ENCODE results near the gene SLC25A21.

The SLC25A21 gene

DNA sequence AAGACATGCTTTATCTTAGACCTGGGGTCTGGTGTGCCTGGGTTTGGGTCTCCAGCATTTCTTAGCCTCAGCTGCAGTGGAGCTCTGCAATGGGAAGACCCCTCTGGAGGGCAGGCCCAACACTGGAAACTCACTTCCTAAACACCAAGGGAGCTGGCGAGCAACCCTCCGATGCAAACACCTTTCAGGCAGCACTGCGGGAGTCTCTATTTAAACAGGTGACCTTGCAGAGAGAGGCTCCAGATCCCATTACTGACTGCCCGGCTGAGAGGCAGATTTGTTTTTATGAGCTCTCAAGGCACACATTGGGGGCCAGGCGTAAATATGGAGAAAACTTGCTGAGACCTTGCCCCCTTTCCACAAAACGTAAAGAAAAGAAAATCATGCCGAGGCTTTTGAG lies 315.3 kb downstream of the SLC25A21 start:
- no peak for FAIRE-seq

DNA sequence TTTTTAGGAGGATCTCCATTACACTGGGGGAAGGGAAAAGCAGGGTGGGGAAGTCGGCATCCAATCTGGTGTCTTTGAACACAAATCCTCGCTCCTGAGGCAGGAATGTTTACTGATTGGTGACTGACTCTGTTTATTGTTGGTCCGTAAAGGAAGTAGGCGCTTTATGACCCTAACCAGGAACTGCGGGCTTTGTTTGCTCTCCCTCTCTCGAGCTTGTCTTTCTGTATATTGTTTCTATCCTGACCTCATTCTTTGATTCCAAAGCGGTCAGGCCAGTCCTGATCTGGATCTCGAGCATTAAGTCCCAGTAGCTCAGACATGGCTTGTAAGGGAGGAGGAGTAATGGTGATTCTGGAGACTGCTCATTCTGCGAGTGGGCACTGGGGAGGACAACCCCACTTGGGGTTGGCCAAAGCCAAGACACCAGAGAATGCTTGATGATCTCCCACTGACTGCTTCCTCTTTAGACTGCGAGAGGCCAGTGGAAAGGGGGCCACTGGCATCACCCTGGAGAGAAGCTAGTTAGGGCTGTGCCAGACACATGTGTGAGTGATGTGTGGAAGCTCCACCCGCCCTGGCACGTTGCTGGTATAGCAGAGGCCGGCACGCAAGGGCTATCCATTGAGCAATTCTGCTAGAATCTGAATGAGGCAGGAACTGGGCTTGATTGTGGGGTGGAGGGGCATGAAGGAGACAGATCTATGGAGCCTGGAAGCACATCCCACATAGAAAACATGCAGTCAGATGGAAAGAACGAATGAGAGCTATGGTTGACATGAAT lies 316.1 kb downstream of the SLC25A21 start:
- FAIRE-seq: no peak

DNA sequence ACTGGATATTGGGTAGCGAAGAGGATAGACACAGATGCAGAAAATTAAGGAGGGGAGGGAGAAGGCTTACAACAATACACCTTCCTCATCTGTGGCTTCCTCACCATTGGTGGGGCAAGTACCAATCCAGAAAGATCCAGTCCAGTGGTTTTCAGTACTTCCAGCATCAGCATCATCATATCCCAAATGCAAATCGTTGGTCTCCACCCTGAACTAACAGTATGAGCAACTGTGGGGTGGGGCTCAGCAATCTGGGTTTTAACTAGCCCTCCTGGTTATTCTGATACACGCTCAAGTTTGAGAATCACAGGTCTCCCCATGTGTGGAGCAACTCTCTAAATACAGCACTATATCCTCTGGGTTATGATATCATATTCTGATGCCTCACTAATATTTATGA lies 317.0 kb downstream of the SLC25A21 start:
- no peak for FAIRE-seq

DNA sequence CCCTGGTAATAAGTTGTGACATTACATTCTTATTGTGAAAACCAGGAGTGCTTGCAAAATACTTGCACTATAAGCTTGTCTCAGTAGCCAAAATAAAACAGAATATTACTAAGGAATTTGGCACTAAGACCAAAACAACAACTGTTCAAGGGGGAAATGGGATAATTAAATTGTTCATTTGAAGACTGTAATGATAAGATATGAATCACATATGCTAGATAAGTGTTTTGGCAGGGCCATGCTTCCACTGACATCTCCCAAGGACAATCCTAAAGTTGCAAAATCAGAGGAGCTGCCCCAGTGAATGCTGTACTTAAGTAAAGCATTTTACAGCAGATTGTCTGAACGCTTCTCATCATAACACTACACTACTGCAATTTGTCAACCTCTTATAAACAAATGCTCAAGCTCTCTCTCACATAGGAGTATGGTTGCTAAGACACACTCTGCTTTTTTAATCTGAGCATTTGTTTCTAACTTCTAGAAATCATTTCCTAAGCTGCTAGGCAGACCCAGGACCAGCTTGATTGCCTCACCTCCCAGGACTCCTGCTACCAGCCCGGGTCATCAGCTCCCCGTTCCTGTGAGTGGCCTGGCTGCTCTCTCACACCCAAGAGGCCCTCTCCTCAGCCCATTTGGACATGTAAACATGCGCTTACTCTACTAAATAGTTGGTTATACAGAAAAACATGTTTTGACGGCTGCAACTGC lies 319.3 kb downstream of the SLC25A21 start:
- no peak for FAIRE-seq

DNA sequence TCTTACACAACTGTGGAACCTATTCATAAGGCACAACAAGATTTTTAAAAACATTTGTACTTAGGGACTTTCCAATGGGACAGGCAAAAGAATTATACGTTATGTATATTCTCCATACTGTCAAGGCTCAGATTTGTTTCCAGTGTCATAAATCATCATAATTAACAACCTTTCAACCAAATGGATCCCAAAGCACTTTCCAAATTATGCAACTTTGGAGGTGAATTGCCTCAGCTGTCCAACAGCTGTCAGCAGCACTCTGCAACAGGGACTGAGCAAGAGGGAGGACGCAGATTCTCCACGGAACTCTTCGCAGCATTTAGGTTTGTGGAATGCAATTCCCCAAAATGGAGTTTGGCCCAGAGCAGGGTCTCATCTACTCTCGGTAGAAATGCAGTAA lies 324.2 kb downstream of the SLC25A21 start:
- no peak for FAIRE-seq

DNA sequence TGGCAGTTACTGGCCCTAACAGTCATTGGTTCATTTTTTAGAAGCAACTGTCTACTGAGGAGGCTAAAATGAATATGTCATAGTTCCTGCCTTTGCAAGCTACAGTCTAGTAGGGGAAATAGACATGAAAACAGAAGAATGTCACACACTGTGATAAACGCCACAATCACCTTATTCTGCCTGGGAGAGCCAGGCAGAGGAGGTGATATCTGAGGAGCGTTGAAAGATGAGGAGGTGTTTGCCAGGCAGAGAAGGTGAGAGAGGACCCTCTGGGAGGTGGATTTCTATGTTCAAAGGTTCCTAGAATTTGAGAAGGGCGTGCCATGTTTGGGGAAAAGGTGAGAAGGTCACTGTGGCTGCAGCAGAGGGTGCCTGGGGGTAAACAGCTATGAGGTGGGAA lies 325.0 kb downstream of the SLC25A21 start:
- no peak for FAIRE-seq

DNA sequence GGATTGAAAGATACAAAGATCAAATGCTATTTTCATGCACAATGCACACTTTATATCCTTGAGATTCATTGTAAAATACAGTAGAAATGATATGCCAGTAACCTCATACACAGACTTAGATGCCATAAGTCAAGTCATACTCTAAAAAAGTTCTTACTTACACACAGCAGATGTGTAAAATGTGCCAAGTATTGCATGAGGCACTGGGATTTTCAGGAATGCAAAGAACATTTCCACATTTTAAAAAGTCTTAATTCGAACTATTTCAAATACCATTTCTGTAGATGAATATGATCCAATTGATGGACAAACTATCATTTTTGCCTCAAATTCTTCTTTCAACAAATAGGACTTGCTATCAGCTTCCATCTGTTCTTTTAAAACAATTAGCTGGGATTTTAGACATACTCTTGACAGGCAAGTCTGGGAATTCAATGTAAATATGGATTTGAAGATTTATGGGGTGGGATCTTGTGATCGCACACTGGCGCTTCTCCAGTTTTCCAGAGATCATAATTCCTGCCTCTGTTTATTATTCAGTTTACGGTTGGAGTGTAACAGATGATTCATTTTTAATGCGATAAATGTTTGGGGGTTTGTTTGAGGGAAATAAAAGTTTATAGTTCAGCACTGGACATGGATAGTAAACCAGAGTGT lies 326.9 kb downstream of the SLC25A21 start:
- no peak for FAIRE-seq

DNA sequence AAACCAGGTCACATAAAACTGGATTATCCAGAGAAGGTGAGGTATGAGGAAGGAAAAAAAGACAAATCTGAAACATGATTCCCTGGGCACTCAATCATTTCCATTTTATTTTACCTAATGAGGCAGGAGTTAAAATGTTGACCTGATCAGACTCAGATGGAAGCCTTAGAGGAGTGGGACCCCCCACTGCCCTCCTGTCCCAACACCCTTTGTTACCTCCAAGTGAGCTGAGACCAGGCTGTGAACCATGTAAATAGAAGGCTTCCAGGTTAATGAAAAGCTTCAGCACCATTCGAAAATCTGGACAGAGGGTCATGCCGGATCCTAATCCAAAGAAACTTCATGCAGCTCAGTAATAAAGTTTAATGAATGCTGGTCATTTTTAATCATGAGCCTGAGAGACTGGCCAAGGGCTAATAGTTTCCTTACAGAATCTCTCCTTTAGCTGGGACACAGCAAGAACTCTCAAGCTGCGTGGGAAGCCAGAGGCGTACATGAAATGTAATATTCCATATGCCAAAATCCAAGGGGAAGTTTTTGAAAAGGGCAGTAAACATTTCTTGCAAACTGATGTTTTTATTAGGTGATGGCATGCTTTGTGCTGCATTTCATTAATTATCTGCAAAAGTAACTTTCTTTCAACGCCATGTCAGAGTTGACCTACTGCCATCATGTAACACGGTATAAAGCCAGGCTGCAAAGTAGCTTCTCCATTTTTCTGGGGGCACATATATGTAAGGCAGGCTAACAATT lies 327.8 kb downstream of the SLC25A21 start:
- no peak for FAIRE-seq

DNA sequence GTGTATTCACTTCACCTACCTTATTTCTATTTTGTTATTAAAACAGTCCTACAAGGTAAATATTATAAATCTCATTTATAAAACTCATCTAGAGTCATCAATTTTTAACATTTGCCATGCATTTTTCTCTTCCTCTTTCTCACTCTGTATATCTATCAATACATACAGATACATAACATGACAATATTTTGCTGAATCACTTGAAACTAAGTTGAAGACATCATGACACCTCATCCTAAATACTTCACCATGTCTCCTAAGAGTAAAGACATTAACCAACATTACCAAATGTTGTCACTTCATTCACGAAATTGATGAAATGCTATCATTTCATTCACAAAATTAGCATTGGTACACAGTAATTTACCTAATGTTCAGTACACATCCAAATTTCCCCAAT lies 329.0 kb downstream of the SLC25A21 start:
- FAIRE-seq: no peak

DNA sequence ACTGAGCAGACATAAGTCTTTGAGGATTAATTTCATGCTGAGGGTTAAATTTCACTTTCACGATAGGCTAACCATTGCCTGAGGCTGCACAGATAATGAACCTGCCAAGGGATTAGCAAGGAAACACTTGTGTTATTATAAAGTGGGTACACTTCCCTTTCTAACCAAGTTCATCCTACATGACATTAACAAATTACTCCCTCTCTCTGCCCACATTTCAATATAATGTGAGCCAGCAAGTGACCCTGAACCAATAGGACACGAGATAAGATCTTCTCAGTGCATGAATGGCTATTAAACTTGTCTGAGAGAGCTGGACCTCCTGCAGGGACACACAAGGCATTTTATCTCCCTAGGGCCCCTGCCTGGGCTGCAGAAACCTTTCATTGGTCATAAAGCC lies 337.3 kb downstream of the SLC25A21 start:
- no peak for FAIRE-seq

DNA sequence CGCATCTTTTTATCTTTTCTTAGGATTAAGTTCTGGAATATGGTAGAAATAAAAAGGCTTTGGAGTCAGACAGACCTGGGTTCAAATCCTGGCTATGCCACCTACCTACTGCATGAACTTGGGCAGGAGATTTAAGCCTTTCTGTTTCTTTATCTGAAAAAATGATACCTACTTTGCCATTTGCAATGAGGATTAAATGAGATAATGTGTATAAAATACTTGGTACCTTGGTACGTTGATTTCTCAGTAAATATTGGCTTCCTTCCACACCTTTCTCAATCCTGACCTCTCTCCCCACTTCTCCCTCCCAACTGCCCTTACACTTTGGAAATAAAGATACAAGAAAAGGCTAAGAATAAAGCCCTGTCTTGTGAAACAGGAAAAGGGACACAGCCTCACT lies 338.1 kb downstream of the SLC25A21 start:
- FAIRE-seq: no peak

DNA sequence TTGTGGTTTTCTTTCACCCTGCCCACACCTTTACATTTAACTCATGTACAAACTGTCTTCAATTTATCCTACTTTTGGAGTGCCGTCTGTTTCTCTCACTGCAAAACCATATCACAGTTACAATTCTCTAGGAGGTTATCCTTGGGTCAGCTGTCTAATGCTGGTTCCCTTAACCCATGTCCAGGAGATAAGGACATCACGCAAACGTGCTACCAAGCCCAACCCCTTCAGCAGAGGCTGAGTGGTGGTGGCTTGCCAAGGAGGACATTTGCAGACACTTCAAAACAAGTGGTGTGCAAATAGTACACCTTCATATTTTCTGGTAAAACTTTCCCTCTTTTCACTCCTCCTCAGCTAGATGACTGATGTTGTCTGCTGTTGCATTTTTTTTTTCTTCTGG lies 342.9 kb downstream of the SLC25A21 start:
- FAIRE-seq: no peak

DNA sequence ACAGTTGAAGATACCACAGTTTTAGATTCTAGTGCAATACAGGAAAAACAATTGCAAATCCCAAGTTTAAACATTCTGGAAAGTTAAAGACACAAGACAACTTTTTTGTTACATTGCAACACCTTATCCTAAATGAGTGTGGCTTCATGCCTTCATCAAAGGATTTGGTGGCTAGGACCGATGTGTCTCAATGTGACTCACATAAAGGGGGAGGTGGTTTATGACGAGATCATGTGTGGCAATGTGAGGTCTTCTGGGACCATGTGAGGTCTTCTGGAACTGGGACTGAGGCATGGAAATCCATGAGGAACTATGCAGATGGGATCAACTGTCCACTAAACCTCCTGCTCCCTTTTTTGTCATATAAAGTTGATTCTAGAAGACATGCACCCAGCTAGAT lies 344.5 kb downstream of the SLC25A21 start:
- FAIRE-seq: no peak

DNA sequence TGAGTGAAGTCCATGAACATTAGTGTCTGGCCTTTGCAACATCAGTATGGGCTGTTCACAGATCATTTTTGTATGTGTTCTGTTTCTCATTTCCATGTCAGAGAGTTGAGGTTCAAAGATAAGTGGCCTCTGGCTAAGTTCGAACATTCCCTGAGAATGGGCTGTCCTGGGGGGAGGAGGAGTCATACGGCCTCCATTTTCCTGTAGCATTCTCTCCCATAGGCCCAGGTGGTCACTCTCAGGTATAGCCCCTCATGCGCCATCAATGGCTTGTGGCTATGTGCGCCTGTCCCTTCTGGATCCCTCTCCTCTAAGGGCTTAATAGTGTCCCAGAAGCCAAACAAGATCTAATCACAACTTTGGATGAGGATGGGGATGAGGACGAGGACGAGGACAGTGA lies 345.8 kb downstream of the SLC25A21 start:
- no peak for FAIRE-seq

DNA sequence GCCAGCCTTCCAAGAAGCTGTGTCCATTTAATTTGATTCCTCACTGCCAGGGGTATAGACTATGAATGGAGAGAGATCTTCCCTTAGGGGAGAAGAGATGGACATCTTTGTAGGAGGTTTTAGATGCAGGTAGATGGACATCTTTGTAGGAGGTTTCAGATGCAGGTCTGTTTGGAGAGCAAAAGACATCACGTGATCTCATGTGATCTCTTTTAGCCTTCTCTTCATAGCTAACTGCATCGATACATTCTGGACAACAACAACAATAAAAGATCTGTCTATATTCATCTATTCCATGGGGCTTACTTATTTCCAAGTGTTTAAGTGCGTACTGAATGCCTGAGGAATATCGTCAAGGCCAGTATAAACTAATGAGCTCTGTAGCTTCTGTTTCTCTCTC lies 347.6 kb downstream of the SLC25A21 start:
- FAIRE-seq: no peak

DNA sequence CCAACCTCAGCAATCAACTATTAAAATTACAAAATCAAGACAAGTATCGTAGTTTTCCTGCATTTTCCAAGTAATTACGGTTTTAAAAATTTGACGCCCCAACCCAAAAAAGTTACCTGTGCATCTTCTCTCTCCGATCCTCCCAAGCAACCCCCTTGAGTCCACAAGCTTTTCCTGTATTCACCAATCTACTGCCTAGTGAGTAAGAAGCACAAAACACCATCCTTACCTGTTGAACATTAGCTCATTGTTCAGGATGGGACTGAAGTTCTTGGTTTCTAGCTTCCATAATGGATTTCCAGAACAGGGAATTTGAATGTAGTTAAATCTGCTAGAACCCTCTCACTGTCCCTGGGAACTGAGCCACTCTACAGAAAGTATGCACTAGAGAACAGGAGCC lies 348.8 kb downstream of the SLC25A21 start:
- FAIRE-seq: no peak

DNA sequence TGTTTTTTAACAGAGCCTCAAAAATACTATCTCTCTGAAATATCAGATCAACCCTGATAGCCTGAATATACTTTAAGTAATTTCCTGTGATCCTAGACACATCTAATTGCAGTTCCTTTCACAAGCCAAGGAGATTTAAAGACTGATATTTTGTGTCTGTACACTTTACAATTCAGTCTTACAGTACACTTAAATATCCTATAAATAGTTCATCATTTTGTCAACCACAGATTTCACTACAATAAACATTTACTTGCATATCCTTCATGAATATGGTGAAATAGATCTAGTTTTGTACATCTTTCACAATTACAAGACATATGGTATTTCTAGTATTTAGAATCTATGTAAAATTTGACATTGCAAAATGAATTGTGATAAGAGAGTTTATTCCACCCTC lies 349.7 kb downstream of the SLC25A21 start:
- no peak for FAIRE-seq

DNA sequence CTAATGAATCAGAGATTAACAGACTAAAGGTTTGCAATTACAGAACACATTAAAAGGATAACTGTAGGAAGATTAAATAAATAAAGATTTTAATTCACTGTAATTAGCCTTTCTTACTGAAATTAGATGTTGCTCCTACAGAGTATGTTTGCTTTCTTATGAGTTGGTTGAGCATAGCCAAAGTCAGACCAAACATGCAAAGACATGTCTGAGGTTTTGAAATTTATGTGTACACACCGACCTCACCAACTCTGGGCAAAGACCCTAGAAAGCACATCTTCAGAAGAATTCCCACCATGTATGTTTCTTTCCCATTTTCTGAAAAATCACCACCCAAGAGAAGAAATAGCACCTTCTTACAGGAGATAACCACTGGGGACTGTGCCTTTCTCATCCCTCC lies 351.5 kb downstream of the SLC25A21 start:
- FAIRE-seq: no peak

DNA sequence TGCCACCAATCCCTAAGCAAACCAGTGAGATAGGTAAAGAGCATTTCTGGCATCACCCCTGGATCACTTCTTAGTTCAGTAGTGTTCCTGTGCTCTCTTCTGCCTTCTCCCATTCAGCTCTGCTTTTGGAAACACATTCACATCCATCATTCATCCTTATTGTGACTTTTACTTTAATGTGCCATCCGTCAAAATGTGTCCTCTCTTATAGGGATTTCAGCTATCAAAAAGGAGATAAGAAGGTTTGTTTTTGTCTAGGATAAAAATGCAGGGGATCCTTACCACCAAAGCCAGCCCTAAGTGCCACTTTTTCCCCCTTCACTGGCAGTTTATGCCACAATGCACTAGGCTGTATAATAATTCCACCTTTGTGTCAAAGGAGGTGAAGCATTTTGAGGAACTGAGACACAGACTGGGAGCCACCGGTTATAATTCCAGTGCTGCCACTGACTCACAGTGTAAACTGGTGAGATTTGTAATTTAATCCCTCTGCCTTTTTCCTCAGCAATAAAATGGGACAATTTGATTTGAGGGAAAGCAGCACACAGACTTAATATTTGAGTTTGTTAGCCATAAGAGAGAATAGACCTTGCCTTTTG lies 352.2 kb downstream of the SLC25A21 start:
- FAIRE-seq: no peak

DNA sequence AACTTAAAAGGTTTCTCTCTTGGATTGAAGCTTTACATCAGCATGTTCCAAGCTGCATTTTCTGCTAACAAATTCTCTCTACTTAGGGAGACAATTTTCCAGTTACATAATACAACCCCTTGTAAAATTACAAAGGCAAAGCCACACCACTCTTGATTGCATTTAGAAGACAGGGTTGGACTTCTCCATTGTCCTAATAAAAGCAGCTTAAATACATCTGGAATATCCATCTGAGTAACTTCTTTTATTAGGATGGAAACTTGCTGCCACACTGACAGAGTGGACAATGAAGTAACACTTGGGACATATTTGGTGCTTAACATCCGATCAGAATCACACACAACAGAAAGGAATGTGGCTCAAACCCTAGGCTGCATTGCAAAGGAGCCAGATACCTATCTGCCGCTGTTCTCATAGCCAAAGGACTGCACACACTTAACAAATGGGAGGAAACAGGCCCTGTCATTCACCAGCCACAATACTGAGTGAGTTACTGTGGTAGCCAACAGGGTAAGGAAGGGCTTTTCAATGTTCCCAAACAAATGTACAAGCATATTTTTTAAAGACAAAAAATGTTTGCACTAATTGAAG lies 353.5 kb downstream of the SLC25A21 start:
- no peak for FAIRE-seq

DNA sequence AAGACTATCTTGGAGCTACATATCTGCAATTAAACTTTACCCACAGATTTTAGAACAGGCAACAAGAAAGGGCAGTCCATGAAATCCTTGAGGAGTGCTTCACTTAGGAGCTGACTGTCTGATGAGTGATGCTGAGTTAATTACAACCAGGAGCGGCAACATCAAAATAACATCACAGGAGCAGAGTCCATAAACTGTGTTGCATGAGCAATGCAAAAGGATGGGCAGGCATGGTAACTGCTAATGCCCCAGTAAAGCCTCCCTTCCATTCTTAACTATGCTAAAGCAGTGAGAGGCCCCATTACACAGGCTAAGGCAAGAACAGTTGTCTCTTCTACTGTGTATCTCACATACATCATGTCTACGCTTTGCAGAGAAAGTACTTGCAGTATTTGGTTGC lies 354.2 kb downstream of the SLC25A21 start:
- no peak for FAIRE-seq

DNA sequence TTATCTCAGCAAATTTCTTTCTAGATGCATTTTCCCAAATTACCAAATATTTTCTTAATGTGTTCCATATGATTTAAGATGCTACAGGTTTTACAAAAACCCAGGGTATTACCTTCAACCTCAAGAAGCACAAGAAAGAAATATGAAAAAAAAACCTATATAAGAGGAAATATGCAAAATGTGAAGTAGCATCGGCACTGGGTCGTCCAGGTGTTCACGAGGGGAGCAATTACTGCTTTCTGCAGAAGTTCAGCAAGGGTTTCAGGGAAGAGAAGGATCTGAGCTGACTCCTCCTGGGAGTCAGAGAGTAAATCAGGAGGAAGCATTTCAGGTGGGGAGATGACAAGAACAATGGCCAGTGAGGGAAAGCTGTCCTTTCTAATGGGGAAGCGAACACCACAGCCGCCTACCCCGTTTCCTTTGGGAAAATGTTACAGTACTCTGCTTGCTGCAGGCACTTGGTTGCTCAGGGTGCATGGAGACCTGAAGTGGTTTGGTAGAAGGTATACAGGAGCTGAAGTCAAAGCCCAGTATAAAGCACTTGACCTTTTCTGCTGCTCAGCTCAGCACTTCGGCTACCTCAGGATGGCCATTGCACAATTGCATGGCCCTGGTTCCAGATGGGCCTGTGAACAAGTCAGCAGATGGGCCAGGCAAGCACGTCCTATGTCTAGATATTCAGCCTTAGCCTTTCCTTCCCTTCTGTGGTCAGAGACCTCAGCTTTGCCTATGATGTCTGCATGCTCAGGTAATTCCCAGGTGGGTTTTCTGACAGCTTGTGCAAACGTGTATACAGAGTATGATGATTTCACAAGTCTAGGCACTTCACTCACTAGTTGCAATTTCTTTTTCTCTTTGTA lies 355.1 kb downstream of the SLC25A21 start:
- no peak for FAIRE-seq

All from islet of Langerhans (tissue), 1 donor.